ENCODE data around the gene ARSG.
"Not testable (repeated sequence)": the region's sequence is repeated elsewhere in the genome, so short reads cannot be mapped to it uniquely, and the experiment has no call there.

Gene ARSG

GRCh38 chr17:68259648-68259951, 31.7 kb upstream of the ARSG start:
- peaks cover 43 to 76% of the 10 kb centered on the region in 2 donors for H3K4me1 Mint-ChIP-seq
- DNase-seq; H3K9me3 Mint-ChIP-seq; ATAC-seq (replicated peaks); H3K27me3 Mint-ChIP-seq: not testable (repeated sequence)
- peak overlapping the region in 1 of 2 donors; percentile 17 for H3K4me3 Mint-ChIP-seq
- H3K27ac Mint-ChIP-seq: peak overlapping the region; percentile 65
- peaks cover 13 to 28% of the 10 kb centered on the region in 2 donors for H3K36me3 Mint-ChIP-seq

- ATAC-seq (replicated peaks) (no peak), DNase-seq (no peak)
- Mint-ChIP-seq H3K27me3 (no peaks in the 10 kb centered on the region), H3K4me3 (no peak overlapping the region), H3K27ac (no peak overlapping the region), H3K9me3 (no peaks in the 10 kb centered on the region), H3K4me1 (peaks cover 39 to 70% of the 10 kb centered on the region in 2 donors), H3K36me3 (peaks cover 11 to 22% of the 10 kb centered on the region in 2 donors)
Observed at GRCh38 chr17:68260051-68260762, 31.1 kb upstream of the ARSG start.

GRCh38 chr17:68262467-68262866, 28.8 kb upstream of the ARSG start:
- not testable (repeated sequence) for H3K9me3 Mint-ChIP-seq, H3K4me3 Mint-ChIP-seq, H3K27ac Mint-ChIP-seq

GRCh38 chr17:68263101-68263681, 28.1 kb upstream of the ARSG start:
- ATAC-seq (replicated peaks): peak; percentile 27 to 32
- H3K4me1 Mint-ChIP-seq: peaks cover 18 to 40% of the 10 kb centered on the region in 2 donors
- H3K36me3 Mint-ChIP-seq, DNase-seq, H3K27me3 Mint-ChIP-seq, H3K9me3 Mint-ChIP-seq, H3K4me3 Mint-ChIP-seq, H3K27ac Mint-ChIP-seq: not testable (repeated sequence)

More at GRCh38 chr17:68262467-68262866, 28.8 kb upstream of the ARSG start:
- H3K27me3 Mint-ChIP-seq; H3K36me3 Mint-ChIP-seq; DNase-seq; ATAC-seq (replicated peaks): not testable (repeated sequence)
- peaks cover 22 to 48% of the 10 kb centered on the region in 2 donors for H3K4me1 Mint-ChIP-seq

- H3K9me3 Mint-ChIP-seq; ATAC-seq (replicated peaks); H3K27me3 Mint-ChIP-seq; H3K4me3 Mint-ChIP-seq; H3K27ac Mint-ChIP-seq; DNase-seq: not testable (repeated sequence)
- H3K36me3 Mint-ChIP-seq: peaks cover 2 to 12% of the 10 kb centered on the region in 2 donors
- H3K4me1 Mint-ChIP-seq: peaks cover 11 to 23% of the 10 kb centered on the region in 2 donors
Observed at GRCh38 chr17:68265833-68266232, 25.5 kb upstream of the ARSG start.

- DNase-seq (no peak), ATAC-seq (replicated peaks) (no peak)
- H3K36me3 Mint-ChIP-seq: peaks cover 19 to 24% of the 10 kb centered on the region in 2 donors
- no peaks in the 10 kb centered on the region for H3K9me3 Mint-ChIP-seq
- H3K27me3 Mint-ChIP-seq: no peaks in the 10 kb centered on the region
- H3K4me1 Mint-ChIP-seq: no peaks in the 10 kb centered on the region
- H3K4me3 Mint-ChIP-seq: no peak overlapping the region
- H3K27ac Mint-ChIP-seq: no peak overlapping the region
Observed at GRCh38 chr17:68273722-68274121, 17.6 kb upstream of the ARSG start.

GRCh38 chr17:68276339-68276738, 15.0 kb upstream of the ARSG start:
- not testable (repeated sequence) for H3K27ac Mint-ChIP-seq; H3K4me1 Mint-ChIP-seq; H3K4me3 Mint-ChIP-seq; DNase-seq; ATAC-seq (replicated peaks); H3K9me3 Mint-ChIP-seq; H3K27me3 Mint-ChIP-seq
- peaks cover 20 to 30% of the 10 kb centered on the region in 2 donors for H3K36me3 Mint-ChIP-seq

GRCh38 chr17:68277807-68278206, 13.5 kb upstream of the ARSG start:
- H3K27ac Mint-ChIP-seq: no peak overlapping the region
- DNase-seq (no peak), ATAC-seq (replicated peaks) (no peak)
- no peaks in the 10 kb centered on the region for H3K27me3 Mint-ChIP-seq
- peaks cover 24 to 31% of the 10 kb centered on the region in 2 donors for H3K36me3 Mint-ChIP-seq
- H3K4me3 Mint-ChIP-seq: no peak overlapping the region
- H3K4me1 Mint-ChIP-seq: no peaks in the 10 kb centered on the region
- H3K9me3 Mint-ChIP-seq: peaks cover 4% of the 10 kb centered on the region in 2 donors

GRCh38 chr17:68281965-68282364, 9.3 kb upstream of the ARSG start:
- H3K9me3 Mint-ChIP-seq; H3K4me1 Mint-ChIP-seq; H3K4me3 Mint-ChIP-seq; H3K27me3 Mint-ChIP-seq; ATAC-seq (replicated peaks); H3K27ac Mint-ChIP-seq; DNase-seq: not testable (repeated sequence)
- H3K36me3 Mint-ChIP-seq: peaks cover 24 to 31% of the 10 kb centered on the region in 2 donors

GRCh38 chr17:68288375-68288774, 2.9 kb upstream of the ARSG start:
- ATAC-seq (replicated peaks) (peak; percentile 41 to 44), DNase-seq (peak; percentile 43)
- Mint-ChIP-seq H3K4me3 (peak overlapping the region; percentile 39 to 61), H3K27ac (peak overlapping the region; percentile 92), H3K4me1 (peaks cover 28 to 46% of the 10 kb centered on the region in 2 donors), H3K27me3 (no peaks in the 10 kb centered on the region), H3K9me3 (no peaks in the 10 kb centered on the region), H3K36me3 (peaks cover 0 to 2% of the 10 kb centered on the region in 2 donors)

GRCh38 chr17:68288804-68289203, 2.5 kb upstream of the ARSG start:
- H3K27me3 Mint-ChIP-seq: no peaks in the 10 kb centered on the region
- H3K27ac Mint-ChIP-seq: peak overlapping the region; percentile 92
- DNase-seq: peak; percentile 29
- H3K4me1 Mint-ChIP-seq: peaks cover 28 to 46% of the 10 kb centered on the region in 2 donors
- peaks cover 0 to 2% of the 10 kb centered on the region in 2 donors for H3K36me3 Mint-ChIP-seq
- H3K9me3 Mint-ChIP-seq: no peaks in the 10 kb centered on the region
- H3K4me3 Mint-ChIP-seq: peak overlapping the region; percentile 39 to 61
- ATAC-seq (replicated peaks): peak in 1 of 2 donors; percentile 13

- no peak overlapping the region for H3K27ac Mint-ChIP-seq
Observed at GRCh38 chr17:68289473-68289872, 1.8 kb upstream of the ARSG start.

GRCh38 chr17:68289936-68290267, 1.4 kb upstream of the ARSG start:
- Mint-ChIP-seq H3K36me3 (peaks cover 0 to 2% of the 10 kb centered on the region in 2 donors), H3K27me3 (no peaks in the 10 kb centered on the region), H3K27ac (no peak overlapping the region), H3K4me1 (peaks cover 29 to 46% of the 10 kb centered on the region in 2 donors), H3K9me3 (no peaks in the 10 kb centered on the region), H3K4me3 (peak overlapping the region; percentile 89 to 93)
- DNase-seq (no peak), ATAC-seq (replicated peaks) (no peak)

More at GRCh38 chr17:68289473-68289872, 1.8 kb upstream of the ARSG start:
- H3K4me1 Mint-ChIP-seq: peaks cover 28 to 46% of the 10 kb centered on the region in 2 donors
- no peak for ATAC-seq (replicated peaks)
- H3K9me3 Mint-ChIP-seq: no peaks in the 10 kb centered on the region
- H3K36me3 Mint-ChIP-seq: peaks cover 0 to 2% of the 10 kb centered on the region in 2 donors
- DNase-seq: no peak
- no peaks in the 10 kb centered on the region for H3K27me3 Mint-ChIP-seq
- peak overlapping the region; percentile 89 to 93 for H3K4me3 Mint-ChIP-seq

- ATAC-seq (replicated peaks) (no peak), DNase-seq (peak; percentile 26)
- no peaks in the 10 kb centered on the region for H3K9me3 Mint-ChIP-seq
- H3K4me3 Mint-ChIP-seq: peak overlapping the region; percentile 89 to 93
- peak overlapping the region; percentile 97 for H3K27ac Mint-ChIP-seq
- H3K27me3 Mint-ChIP-seq: no peaks in the 10 kb centered on the region
- H3K4me1 Mint-ChIP-seq: peaks cover 30 to 46% of the 10 kb centered on the region in 2 donors
- peaks cover 0 to 2% of the 10 kb centered on the region in 2 donors for H3K36me3 Mint-ChIP-seq
Observed at GRCh38 chr17:68290268-68290954, 884 bp upstream of the ARSG start.

All from stimulated activated naive B cell treated with anti-CD40 and anti-IgM and Interleukin-4, amounts not matched to agents 10 μg/mL and 1 μg/mL and 100 μg/mL, for 72 hours (primary cell).